ENCODE results near the gene SENP1. TPM values are rescaled to one million over a fixed set of nuclear protein-coding genes. Genes with fewer than 3 reads are reported as not detected.

Gene SENP1
- polyA plus RNA-seq, 1 donor from 2014 or later, result 14.0 TPM

- TF ChIP-seq POLR2AphosphoS5 (IDR thresholded peaks at IDR 0.05), result no peak
- no peak for TF ChIP-seq REST (IDR thresholded peaks at IDR 0.05; ENCODE audit: borderline replicate concordance)
- no peak for TF ChIP-seq SMC3 (conservative IDR thresholded peaks at IDR 0.05; ENCODE audit: poor library complexity)
- TF ChIP-seq RAD21 (conservative IDR thresholded peaks at IDR 0.05), result no peak
- no peak for TF ChIP-seq TAF1 (IDR thresholded peaks at IDR 0.05; ENCODE audit: low read depth)
- TF ChIP-seq MXI1 (conservative IDR thresholded peaks at IDR 0.05; ENCODE audit: poor library complexity, severe bottlenecking), result no peak
- TF ChIP-seq CTCF (IDR thresholded peaks at IDR 0.05; ENCODE audit: poor library complexity, severe bottlenecking), result no peak
- TF ChIP-seq EZH2 (IDR thresholded peaks at IDR 0.05; ENCODE audit: borderline replicate concordance, insufficient read depth, low read length, poor library complexity, severe bottlenecking), result no peak
- TF ChIP-seq EP300 (conservative IDR thresholded peaks at IDR 0.05; ENCODE audit: poor library complexity, severe bottlenecking), result no peak
- Histone ChIP-seq H3K4me3 (ENCODE audit: low read length) (no peak overlapping the region), H3K9ac (ENCODE audit: low read length) (no peak overlapping the region), H3K4me2 (ENCODE audit: low read length) (no peak overlapping the region), H2AFZ (ENCODE audit: low read depth, low read length) (no peak overlapping the region), H3K27me3 (ENCODE audit: insufficient read depth, low read depth, low read length) (no peaks in the 10 kb centered on the region), H4K20me1 (ENCODE audit: insufficient read depth) (no peaks in the 10 kb centered on the region), H3K36me3 (ENCODE audit: insufficient read depth, low read length) (no peaks in the 10 kb centered on the region), H3K9me3 (ENCODE audit: low read length) (no peaks in the 10 kb centered on the region), H3K9me2 (ENCODE audit: insufficient read depth, low read length) (no peaks in the 10 kb centered on the region), H3K79me2 (replicated peaks; ENCODE audit: insufficient read depth, low read length) (no peaks in the 10 kb centered on the region), H3F3A (ENCODE audit: insufficient read depth, low read length, poor library complexity, severe bottlenecking) (no peaks in the 10 kb centered on the region), H3K27ac (ENCODE audit: low read length) (no peak overlapping the region)
These were observed 27.0 kb downstream of the SENP1 start for GRCh38 chr12:48078901-48079300.

- Histone ChIP-seq H3K4me3 (ENCODE audit: low read length) (no peak overlapping the region), H3K27ac (ENCODE audit: low read length) (no peak overlapping the region), H3K4me2 (ENCODE audit: low read length) (no peak overlapping the region), H2AFZ (ENCODE audit: low read depth, low read length) (no peak overlapping the region), H3K9me3 (ENCODE audit: low read length) (no peaks in the 10 kb centered on the region), H3K36me3 (ENCODE audit: insufficient read depth, low read length) (no peaks in the 10 kb centered on the region), H3F3A (ENCODE audit: insufficient read depth, low read length, poor library complexity, severe bottlenecking) (no peaks in the 10 kb centered on the region), H3K9me2 (ENCODE audit: insufficient read depth, low read length) (no peaks in the 10 kb centered on the region), H3K79me2 (replicated peaks; ENCODE audit: insufficient read depth, low read length) (no peaks in the 10 kb centered on the region), H3K9ac (ENCODE audit: low read length) (no peak overlapping the region), H3K27me3 (ENCODE audit: insufficient read depth, low read depth, low read length) (no peaks in the 10 kb centered on the region), H4K20me1 (ENCODE audit: insufficient read depth) (no peaks in the 10 kb centered on the region)
- TF ChIP-seq POLR2AphosphoS5 (IDR thresholded peaks at IDR 0.05), result no peak
- no peak for TF ChIP-seq REST (IDR thresholded peaks at IDR 0.05; ENCODE audit: borderline replicate concordance)
- TF ChIP-seq MXI1 (conservative IDR thresholded peaks at IDR 0.05; ENCODE audit: poor library complexity, severe bottlenecking), result no peak
- TF ChIP-seq CTCF (IDR thresholded peaks at IDR 0.05; ENCODE audit: poor library complexity, severe bottlenecking), result no peak
- no peak for TF ChIP-seq EP300 (conservative IDR thresholded peaks at IDR 0.05; ENCODE audit: poor library complexity, severe bottlenecking)
These were observed 28.8 kb downstream of the SENP1 start for GRCh38 chr12:48077111-48077510.
